Activated T-cell treated with anti-CD3 and anti-CD28 coated beads, Interleukin-2, amount 50 U/mL, for 72 hours (primary cell): Measurements from ENCODE around the gene GRAMD2A. TPM values are rescaled to one million over a fixed set of nuclear protein-coding genes. Genes with fewer than 3 reads are reported as not detected.

Experiments used
- ATAC-seq, 2 donors: fragments of 150-1000 bp; cut with Tn5 transposase; replicated peaks in 1 of 2; 2 replicates each; pipeline ENCODE4 v1.10.0; 2021; ENCODE audit warnings: moderate library complexity in 2 of 2, mild to moderate bottlenecking in 1 of 2
- DNase-seq, 2 donors: peaks; one replicate each; pipeline ENCODE4 v3.0.0; 2021 to 2022; ENCODE audit warnings: mixed read lengths in 1 of 2
- H3K27ac Mint-ChIP-seq: one replicate; pipeline ENCODE4 v1.8.0; 2022; ENCODE audit warnings: mild to moderate bottlenecking, moderate library complexity, mixed read lengths
- H3K27me3 Mint-ChIP-seq: one replicate; pipeline ENCODE4 v1.8.0; 2022; ENCODE audit warnings: low read depth, mixed read lengths
- H3K36me3 Mint-ChIP-seq, 2 donors: one replicate each; pipeline ENCODE4 v1.8.0; 2022; ENCODE audit warnings: mixed read lengths in 2 of 2, mild to moderate bottlenecking in 1 of 2; ENCODE audit not compliant: insufficient read depth in 2 of 2
- H3K4me1 Mint-ChIP-seq: one replicate; pipeline ENCODE4 v1.8.0; 2022; ENCODE audit warnings: low read depth, mixed read lengths
- H3K4me3 Mint-ChIP-seq, 2 donors: one replicate each; pipeline ENCODE4 v1.8.0; 2022; ENCODE audit warnings: mild to moderate bottlenecking in 2 of 2, mixed read lengths in 2 of 2, moderate library complexity in 2 of 2
- H3K9me3 Mint-ChIP-seq, 2 donors: one replicate each; pipeline ENCODE4 v1.8.0; 2022; ENCODE audit warnings: mixed read lengths in 2 of 2
- total RNA-seq, 2 donors: library from RNA; stranded (reverse); gene quantifications; one replicate each; pipeline ENCODE4 v1.2.3, GENCODE V29; 2022

Gene GRAMD2A
- total RNA-seq, 2 donors from 2014 or later, result 0.07 TPM; not detected in 1

DNA sequence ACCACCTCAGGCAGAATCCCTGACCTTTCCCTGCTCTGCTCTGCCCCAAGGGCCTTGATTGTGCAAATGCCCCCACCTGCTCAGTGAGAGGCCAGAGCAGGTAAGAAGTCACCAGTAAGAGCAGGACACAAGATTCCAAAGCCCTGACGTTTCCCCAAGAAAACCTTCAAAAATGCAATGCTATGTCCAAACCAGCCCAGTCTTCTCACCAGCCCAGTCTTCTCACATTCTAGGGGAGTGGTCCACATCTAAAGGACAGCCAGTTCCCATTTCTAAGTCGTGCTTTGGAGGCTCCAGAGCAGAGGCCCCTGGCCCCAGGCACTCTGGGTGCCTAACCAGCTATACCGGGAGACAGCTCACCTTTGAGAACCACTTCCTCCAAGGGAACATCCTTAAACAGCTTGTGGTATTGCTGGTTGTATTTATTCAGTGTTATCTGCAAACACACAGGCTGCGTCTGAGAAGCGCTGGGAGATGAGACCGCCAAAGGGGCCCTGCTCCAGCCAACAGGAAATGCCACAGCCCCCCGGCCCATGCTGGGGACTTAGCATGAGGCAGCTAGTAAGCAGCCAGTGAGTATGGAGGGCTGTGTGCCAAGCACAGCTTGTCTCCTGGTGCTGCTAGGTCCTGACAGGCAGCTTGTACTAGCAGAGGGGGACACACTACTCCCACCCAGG lies 29.3 kb downstream of the GRAMD2A start:
- ATAC-seq, result peak in 1 of 2 donors; percentile 44
- no peak for DNase-seq
- no peaks in the 10 kb centered on the region for H3K36me3 Mint-ChIP-seq
- H3K4me1 Mint-ChIP-seq, result no peaks in the 10 kb centered on the region
- no peak overlapping the region for H3K4me3 Mint-ChIP-seq
- no peaks in the 10 kb centered on the region for H3K9me3 Mint-ChIP-seq
- no peaks in the 10 kb centered on the region for H3K27me3 Mint-ChIP-seq
- H3K27ac Mint-ChIP-seq, result no peak overlapping the region

GRCh38 chr15:72167445-72167844 lies 30.1 kb downstream of the GRAMD2A start:
- Mint-ChIP-seq H3K27me3 (no peaks in the 10 kb centered on the region), H3K36me3 (no peaks in the 10 kb centered on the region), H3K27ac (no peak overlapping the region), H3K9me3 (no peaks in the 10 kb centered on the region), H3K4me1 (no peaks in the 10 kb centered on the region), H3K4me3 (no peak overlapping the region)
- ATAC-seq, result no peak
- no peak for DNase-seq

GRCh38 chr15:72166716-72167417 lies 30.7 kb downstream of the GRAMD2A start:
- no peak for DNase-seq
- H3K27ac Mint-ChIP-seq, result no peak overlapping the region
- no peak overlapping the region for H3K4me3 Mint-ChIP-seq
- H3K36me3 Mint-ChIP-seq, result no peaks in the 10 kb centered on the region
- H3K4me1 Mint-ChIP-seq, result no peaks in the 10 kb centered on the region
- no peaks in the 10 kb centered on the region for H3K9me3 Mint-ChIP-seq
- ATAC-seq, result no peak
- H3K27me3 Mint-ChIP-seq, result no peaks in the 10 kb centered on the region

DNA sequence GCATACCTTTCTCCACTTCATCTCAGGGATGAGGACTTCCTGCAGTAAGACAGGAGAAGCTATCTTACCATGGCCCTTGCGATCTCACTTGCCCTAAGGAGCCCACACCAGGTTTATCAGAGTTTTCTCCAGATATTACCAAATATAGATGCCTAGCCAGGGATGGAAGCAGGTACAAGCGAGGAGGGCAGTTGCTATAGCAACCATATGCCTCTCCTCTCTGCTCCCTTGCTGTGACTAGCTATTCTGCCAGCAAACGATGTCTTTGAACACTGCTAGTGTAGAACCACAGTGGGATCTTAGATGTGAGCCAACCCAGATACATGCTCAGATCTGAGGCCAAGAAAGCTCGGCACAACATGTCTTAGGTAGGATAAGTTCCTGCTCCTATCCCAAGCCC lies 33.9 kb downstream of the GRAMD2A start:
- DNase-seq (no peak), ATAC-seq (no peak)
- no peaks in the 10 kb centered on the region for H3K4me1 Mint-ChIP-seq
- H3K36me3 Mint-ChIP-seq, result no peaks in the 10 kb centered on the region
- no peak overlapping the region for H3K27ac Mint-ChIP-seq
- no peaks in the 10 kb centered on the region for H3K27me3 Mint-ChIP-seq
- H3K9me3 Mint-ChIP-seq, result no peaks in the 10 kb centered on the region
- H3K4me3 Mint-ChIP-seq, result no peak overlapping the region

DNA sequence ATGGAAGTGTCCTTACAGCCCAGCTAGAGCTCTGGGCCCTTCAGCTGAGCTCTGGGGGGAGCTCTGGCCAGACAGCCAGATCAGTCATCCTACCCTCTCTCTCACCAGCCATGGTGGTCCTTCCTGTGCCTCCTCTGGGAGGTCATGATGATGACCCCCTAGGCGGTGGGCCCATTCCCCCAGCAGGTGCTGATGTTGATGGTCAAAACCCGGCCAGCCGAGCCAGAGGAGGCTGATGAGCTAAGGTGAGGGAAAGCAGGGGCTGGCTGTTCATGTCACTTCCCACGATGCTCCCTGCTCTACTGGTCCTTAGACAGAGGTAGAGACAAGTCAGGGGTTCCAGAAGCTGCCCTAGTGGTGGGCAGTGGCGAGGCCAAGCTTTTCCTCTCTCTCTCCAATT lies 35.0 kb downstream of the GRAMD2A start:
- ATAC-seq, result no peak
- Mint-ChIP-seq H3K9me3 (no peaks in the 10 kb centered on the region), H3K36me3 (no peaks in the 10 kb centered on the region)

DNA sequence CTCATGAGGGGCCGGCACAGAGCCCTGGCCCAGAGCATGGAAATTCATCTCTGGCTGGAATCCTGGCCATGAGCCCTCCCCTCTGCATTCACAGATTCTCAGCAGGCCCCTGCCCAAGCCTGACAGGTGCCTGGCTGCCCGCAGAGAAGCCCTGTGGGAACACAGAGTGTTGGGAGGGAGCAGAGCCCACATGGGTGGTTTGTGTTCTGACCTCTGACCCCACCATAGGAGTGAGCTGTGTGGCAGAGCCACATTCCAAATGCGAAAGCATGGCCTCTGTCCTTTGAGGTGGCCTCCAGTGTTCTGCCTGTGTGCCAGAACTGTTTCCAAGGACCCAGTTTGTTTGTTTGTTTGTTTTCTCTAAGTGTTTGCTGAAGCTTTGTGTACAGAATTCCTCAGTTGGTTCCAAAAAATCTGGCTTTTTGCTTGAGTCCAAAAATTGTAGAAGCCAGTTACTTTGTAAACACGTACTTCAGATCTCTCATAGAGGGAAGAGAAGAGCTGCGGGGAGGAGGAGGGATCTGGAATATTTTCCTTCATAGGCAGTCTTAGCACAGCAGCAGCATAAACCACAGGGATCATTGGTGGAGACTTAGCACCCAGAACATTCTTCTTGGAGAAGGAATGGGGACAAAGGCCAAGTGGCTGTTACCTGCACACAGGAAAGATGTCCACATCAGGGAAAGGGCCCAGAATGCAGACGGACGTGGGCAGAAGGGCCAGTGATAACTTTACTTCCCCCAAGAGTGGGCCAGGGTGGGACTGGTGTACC lies 36.0 kb downstream of the GRAMD2A start:
- Mint-ChIP-seq H3K36me3 (no peaks in the 10 kb centered on the region), H3K27me3 (peaks cover 6% of the 10 kb centered on the region), H3K4me3 (no peak overlapping the region), H3K27ac (no peak overlapping the region), H3K9me3 (no peaks in the 10 kb centered on the region), H3K4me1 (no peaks in the 10 kb centered on the region)
- ATAC-seq (no peak), DNase-seq (no peak)

More for the DNA sequence above, 35.0 kb downstream of the GRAMD2A start:
- no peaks in the 10 kb centered on the region for H3K4me1 Mint-ChIP-seq
- no peak for DNase-seq
- no peaks in the 10 kb centered on the region for H3K27me3 Mint-ChIP-seq
- no peak overlapping the region for H3K27ac Mint-ChIP-seq
- no peak overlapping the region for H3K4me3 Mint-ChIP-seq

DNA sequence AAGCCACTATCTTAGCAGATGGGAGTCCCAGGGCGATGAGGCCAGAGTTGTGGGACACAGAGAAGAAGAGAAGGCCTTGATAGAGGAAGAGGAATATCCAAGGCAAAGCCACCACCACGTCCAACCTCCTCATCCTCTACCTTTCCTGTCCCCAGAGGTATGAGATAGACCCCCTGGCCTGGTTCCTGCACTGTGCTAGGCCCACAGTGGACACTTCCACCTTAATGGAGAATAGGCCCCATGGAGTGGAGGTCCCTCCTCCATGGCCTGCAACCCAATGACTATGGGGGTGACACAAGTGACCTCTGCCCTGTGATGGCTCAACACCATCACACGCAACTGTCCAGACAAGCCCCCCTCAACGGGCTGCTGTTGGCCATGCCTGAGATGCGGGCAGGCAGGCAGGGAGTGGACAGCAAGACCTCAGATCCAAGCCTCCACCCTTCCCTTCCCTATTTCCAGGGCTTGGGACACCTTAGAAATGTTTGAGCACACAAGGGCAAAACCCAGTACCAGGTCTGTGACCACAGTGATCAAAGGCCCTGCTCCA lies 36.8 kb downstream of the GRAMD2A start:
- Mint-ChIP-seq H3K9me3 (no peaks in the 10 kb centered on the region), H3K36me3 (no peaks in the 10 kb centered on the region), H3K4me3 (no peak overlapping the region), H3K27me3 (peaks cover 7% of the 10 kb centered on the region), H3K4me1 (peaks cover 2% of the 10 kb centered on the region), H3K27ac (no peak overlapping the region)
- DNase-seq (no peak), ATAC-seq (no peak)

- H3K36me3 Mint-ChIP-seq, result no peaks in the 10 kb centered on the region
- H3K9me3 Mint-ChIP-seq, result no peaks in the 10 kb centered on the region
- no peak for DNase-seq
- no peak for ATAC-seq
- H3K27ac Mint-ChIP-seq, result no peak overlapping the region
- peaks cover 6% of the 10 kb centered on the region for H3K4me1 Mint-ChIP-seq
- H3K4me3 Mint-ChIP-seq, result no peak overlapping the region
- peaks cover 15% of the 10 kb centered on the region for H3K27me3 Mint-ChIP-seq
Measured at GRCh38 chr15:72156928-72157327, 40.7 kb downstream of the GRAMD2A start.

DNA sequence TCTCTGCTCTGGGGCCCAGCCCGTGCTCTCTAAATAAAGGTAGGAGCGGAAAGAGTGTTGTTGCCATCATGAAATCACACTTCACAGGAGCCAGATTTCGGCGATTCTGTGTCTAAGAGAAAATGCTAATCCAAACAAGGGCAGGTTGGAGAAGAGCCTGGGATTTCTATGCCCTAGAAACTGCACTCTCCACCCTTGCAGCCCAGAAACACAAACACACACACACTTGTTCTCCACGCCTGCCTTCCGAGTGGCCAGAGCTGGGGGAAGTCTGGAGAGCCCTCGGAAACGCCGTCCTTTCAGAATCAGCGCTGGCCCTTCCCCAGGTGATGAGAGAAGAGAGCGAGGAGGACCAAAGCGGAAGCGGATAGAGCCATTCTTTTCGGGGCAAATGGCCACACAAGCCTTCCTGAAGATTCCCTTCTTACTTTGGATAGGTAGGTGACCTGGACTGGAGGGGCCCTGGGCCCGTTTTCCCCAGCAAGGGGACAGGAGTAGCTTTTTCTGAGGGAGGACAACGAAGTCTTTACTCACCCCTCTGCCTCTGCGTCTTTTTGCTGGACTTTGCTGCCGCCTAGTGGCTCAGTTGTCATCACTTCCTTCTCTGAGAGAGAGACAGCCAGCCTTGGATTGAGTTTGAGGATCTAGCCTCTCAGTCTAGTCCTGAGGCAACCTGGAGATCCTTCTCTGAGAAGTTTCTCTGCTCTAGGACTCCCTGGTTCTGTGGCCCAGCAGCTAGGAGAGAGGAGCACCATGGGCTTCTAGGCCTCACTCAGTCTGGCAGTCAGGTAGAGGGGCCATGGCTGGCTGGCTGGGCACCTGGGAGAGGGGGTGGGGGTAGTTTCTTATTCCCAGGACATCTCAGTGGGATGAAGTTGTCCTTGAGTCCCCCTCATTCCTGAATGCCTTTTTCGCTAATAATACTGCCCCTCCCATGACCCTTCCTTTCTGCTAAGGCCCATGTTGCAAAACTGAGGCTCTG lies 41.7 kb downstream of the GRAMD2A start:
- peak; percentile 95 to 96 for ATAC-seq
- peak overlapping the region; percentile 66 for H3K27ac Mint-ChIP-seq

GRCh38 chr15:72155003-72155621 lies 42.5 kb downstream of the GRAMD2A start:
- Mint-ChIP-seq H3K27me3 (peaks cover 15% of the 10 kb centered on the region), H3K9me3 (no peaks in the 10 kb centered on the region), H3K36me3 (no peaks in the 10 kb centered on the region), H3K27ac (no peak overlapping the region), H3K4me3 (peak overlapping the region; percentile 82 to 83), H3K4me1 (peaks cover 6% of the 10 kb centered on the region)
- DNase-seq (no peak), ATAC-seq (no peak)

More for the DNA sequence above, 41.7 kb downstream of the GRAMD2A start:
- H3K9me3 Mint-ChIP-seq, result no peaks in the 10 kb centered on the region
- H3K4me3 Mint-ChIP-seq, result peak overlapping the region; percentile 82 to 83
- DNase-seq, result peak; percentile 80 to 83
- peaks cover 6% of the 10 kb centered on the region for H3K4me1 Mint-ChIP-seq
- no peaks in the 10 kb centered on the region for H3K36me3 Mint-ChIP-seq
- H3K27me3 Mint-ChIP-seq, result peaks cover 15% of the 10 kb centered on the region

- Mint-ChIP-seq H3K4me3 (no peak overlapping the region), H3K9me3 (no peaks in the 10 kb centered on the region), H3K36me3 (no peaks in the 10 kb centered on the region), H3K4me1 (peaks cover 6% of the 10 kb centered on the region), H3K27me3 (peaks cover 15% of the 10 kb centered on the region), H3K27ac (no peak overlapping the region)
- ATAC-seq (no peak), DNase-seq (no peak)
Measured at GRCh38 chr15:72154316-72154715, 43.3 kb downstream of the GRAMD2A start.
